Endodermal cell (in vitro differentiated cells): ENCODE data around the gene TCEANC2. TPM values are rescaled to one million over a fixed set of nuclear protein-coding genes. Genes with fewer than 3 reads are reported as not detected.
"Not testable (repeated sequence)": the region's sequence is repeated elsewhere in the genome, so short reads cannot be mapped to it uniquely, and the experiment has no call there.

Experiments used
- DNase-seq: peaks from one replicate; pipeline ENCODE4 v3.0.0-alpha.2; 2017
- H3K27ac ChIP-seq: 2 replicates; pipeline ENCODE4 v1.5.1; 2013; ENCODE audit warnings: mild to moderate bottlenecking, low read depth, low read length, moderate library complexity
- H3K27me3 ChIP-seq: 2 replicates; pipeline ENCODE4 v1.6.1; 2013; ENCODE audit warnings: mild to moderate bottlenecking, low read length, moderate library complexity; ENCODE audit not compliant: insufficient read depth, control insufficient read depth, poor library complexity, severe bottlenecking
- H3K36me3 ChIP-seq: 2 replicates; pipeline ENCODE4 v1.7.0; 2013; ENCODE audit warnings: mild to moderate bottlenecking, low read length, moderate library complexity; ENCODE audit not compliant: control insufficient read depth, insufficient read depth
- H3K4me1 ChIP-seq: one replicate; pipeline ENCODE4 v1.7.0; 2013; ENCODE audit warnings: low read length; ENCODE audit not compliant: control insufficient read depth, insufficient read depth
- H3K4me3 ChIP-seq: 2 replicates; pipeline ENCODE4 v1.5.1; 2013; ENCODE audit warnings: mild to moderate bottlenecking, low read length, moderate library complexity
- H3K9ac ChIP-seq: 2 replicates; pipeline ENCODE4 v1.6.1; 2013; ENCODE audit warnings: mild to moderate bottlenecking, low read length, moderate library complexity; ENCODE audit not compliant: poor library complexity, severe bottlenecking; ENCODE audit errors: extremely low read depth
- H3K9me3 ChIP-seq: 2 replicates; pipeline ENCODE4 v1.6.1; 2013; ENCODE audit warnings: mild to moderate bottlenecking, low read length, moderate library complexity; ENCODE audit not compliant: control insufficient read depth
- H3K27ac Mint-ChIP-seq: 2 replicates; pipeline ENCODE4 v1.8.0; 2020; ENCODE audit warnings: mixed read lengths
- H3K27me3 Mint-ChIP-seq: 2 replicates; pipeline ENCODE4 v1.8.0; 2021; ENCODE audit warnings: mild to moderate bottlenecking, mixed read lengths; ENCODE audit not compliant: insufficient read depth
- H3K36me3 Mint-ChIP-seq: 2 replicates; pipeline ENCODE4 v1.8.0; 2020; ENCODE audit warnings: low read depth, mixed read lengths
- H3K4me1 Mint-ChIP-seq: 2 replicates; pipeline ENCODE4 v1.8.0; 2020; ENCODE audit warnings: mixed read lengths
- H3K4me3 Mint-ChIP-seq: 2 replicates; pipeline ENCODE4 v1.8.0; 2020; ENCODE audit warnings: mild to moderate bottlenecking, moderate library complexity, mixed read lengths
- H3K9me3 Mint-ChIP-seq: 2 replicates; pipeline ENCODE4 v1.8.0; 2020; ENCODE audit warnings: mild to moderate bottlenecking, mixed read lengths
- WGBS, 2 experiments: methylation state at CpG; one replicate each; pipeline versions ENCODE4 v1.1.5 to v1.1.7; 2013; ENCODE audit warnings: missing lambda C conversion rate in 2 of 2, mixed read lengths in 1 of 2; ENCODE audit not compliant: insufficient coverage in 1 of 2, insufficient read length in 1 of 2; 5-methylcytosine and 5-hydroxymethylcytosine counted together
- total RNA-seq, 2 donors: library from RNA; stranded (reverse); fragmentation: NEBNext Ultra II Directional in 1 of 2; extraction: Animal tissue kit (Norgen Biotek cat#: 25700) in 1 of 2; gene quantifications; 2 replicates in 1 of 2; 3 replicates in 1 of 2; pipeline ENCODE4 v1.2.1, GENCODE V29; 2021
- TF ChIP-seq, protein P1 (sequence below): fragments of 200-600 bp; sonication (generic); conservative IDR thresholded peaks from 2 replicates; pipeline ENCODE4 v1.5.0; 2021; ENCODE audit warnings: antibody characterized with exemption, mild to moderate bottlenecking

Gene TCEANC2
- total RNA-seq, 2 donors from 2014 or later = 5.9 to 6.6 TPM

DNA sequence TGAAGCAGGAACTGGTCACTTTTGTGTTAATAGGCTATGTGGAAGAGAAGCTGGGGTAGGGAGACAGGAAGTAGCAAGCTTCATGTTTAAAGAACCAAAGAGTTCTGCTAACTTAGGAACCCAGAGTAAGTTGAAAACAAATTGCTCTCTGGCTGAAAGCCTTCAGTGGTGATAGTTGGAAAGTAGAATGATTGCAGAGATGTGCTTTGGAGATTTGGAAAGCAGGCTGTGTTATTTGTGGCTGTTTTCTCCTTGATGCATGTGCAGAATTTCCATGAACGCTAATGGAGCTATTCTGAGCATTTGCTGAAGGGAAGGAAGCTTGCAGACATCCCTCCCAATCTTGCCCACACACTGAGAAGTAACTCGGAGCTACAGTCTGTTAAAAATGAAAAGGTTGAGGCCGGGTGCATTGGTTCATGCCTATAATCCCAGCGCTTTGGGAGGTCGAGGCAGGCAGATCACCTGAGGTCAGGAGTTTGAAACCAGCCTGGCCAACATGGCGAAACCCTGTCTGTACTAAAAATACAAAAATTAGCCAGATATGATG lies 45.7 kb downstream of the TCEANC2 start:
- TF ChIP-seq, protein P1, sequence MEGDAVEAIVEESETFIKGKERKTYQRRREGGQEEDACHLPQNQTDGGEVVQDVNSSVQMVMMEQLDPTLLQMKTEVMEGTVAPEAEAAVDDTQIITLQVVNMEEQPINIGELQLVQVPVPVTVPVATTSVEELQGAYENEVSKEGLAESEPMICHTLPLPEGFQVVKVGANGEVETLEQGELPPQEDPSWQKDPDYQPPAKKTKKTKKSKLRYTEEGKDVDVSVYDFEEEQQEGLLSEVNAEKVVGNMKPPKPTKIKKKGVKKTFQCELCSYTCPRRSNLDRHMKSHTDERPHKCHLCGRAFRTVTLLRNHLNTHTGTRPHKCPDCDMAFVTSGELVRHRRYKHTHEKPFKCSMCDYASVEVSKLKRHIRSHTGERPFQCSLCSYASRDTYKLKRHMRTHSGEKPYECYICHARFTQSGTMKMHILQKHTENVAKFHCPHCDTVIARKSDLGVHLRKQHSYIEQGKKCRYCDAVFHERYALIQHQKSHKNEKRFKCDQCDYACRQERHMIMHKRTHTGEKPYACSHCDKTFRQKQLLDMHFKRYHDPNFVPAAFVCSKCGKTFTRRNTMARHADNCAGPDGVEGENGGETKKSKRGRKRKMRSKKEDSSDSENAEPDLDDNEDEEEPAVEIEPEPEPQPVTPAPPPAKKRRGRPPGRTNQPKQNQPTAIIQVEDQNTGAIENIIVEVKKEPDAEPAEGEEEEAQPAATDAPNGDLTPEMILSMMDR = no peak
- H3K27me3 ChIP-seq = no peaks in the 10 kb centered on the region
- Mint-ChIP-seq H3K9me3 (no peaks in the 10 kb centered on the region), H3K27ac (no peak overlapping the region), H3K36me3 (peaks cover 7% of the 10 kb centered on the region), H3K4me3 (no peak overlapping the region), H3K4me1 (peaks cover 35% of the 10 kb centered on the region), H3K27me3 (no peaks in the 10 kb centered on the region)
- H3K9me3 ChIP-seq = no peaks in the 10 kb centered on the region
- DNase-seq = no peak
- no peaks in the 10 kb centered on the region for H3K36me3 ChIP-seq
- H3K9ac ChIP-seq = no peak overlapping the region
- WGBS, 2 experiments = 89 to 100% methylated on average over 5 to 6 of the region's 6 CpGs
- no peak overlapping the region for H3K4me3 ChIP-seq
- H3K4me1 ChIP-seq = no peaks in the 10 kb centered on the region
- no peak overlapping the region for H3K27ac ChIP-seq

DNA sequence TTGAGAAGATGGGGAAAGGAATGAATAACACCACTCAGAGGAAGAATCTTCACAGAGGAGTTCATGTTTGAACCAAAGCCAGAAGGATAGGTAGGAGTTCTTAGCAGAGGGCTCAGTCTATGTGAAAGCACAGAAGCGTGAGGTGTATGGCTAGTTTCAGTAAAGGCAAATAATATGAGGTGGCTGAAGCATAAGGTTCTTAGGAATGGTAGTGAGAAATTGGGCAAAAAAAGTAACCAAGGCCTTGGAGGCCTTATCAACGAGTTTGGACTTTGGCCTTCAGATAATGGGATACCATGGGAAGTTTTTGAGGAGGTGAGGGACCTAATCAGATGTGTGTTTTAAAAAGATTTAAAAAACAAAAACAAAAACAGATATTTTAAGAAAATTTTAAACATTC lies 47.1 kb downstream of the TCEANC2 start:
- TF ChIP-seq, protein P1 = no peak
- no peak overlapping the region for H3K27ac Mint-ChIP-seq
- Histone ChIP-seq H3K9me3 (no peaks in the 10 kb centered on the region), H3K27me3 (no peaks in the 10 kb centered on the region), H3K4me3 (no peak overlapping the region), H3K4me1 (no peaks in the 10 kb centered on the region), H3K9ac (no peak overlapping the region), H3K36me3 (no peaks in the 10 kb centered on the region), H3K27ac (no peak overlapping the region)
- peaks cover 7% of the 10 kb centered on the region for H3K36me3 Mint-ChIP-seq
- H3K4me1 Mint-ChIP-seq = peaks cover 31% of the 10 kb centered on the region
- H3K27me3 Mint-ChIP-seq = no peaks in the 10 kb centered on the region
- no peaks in the 10 kb centered on the region for H3K9me3 Mint-ChIP-seq
- no peak for DNase-seq
- 41 to 50% methylated on average over 2 of the region's 2 CpGs for WGBS, 2 experiments
- no peak overlapping the region for H3K4me3 Mint-ChIP-seq

DNA sequence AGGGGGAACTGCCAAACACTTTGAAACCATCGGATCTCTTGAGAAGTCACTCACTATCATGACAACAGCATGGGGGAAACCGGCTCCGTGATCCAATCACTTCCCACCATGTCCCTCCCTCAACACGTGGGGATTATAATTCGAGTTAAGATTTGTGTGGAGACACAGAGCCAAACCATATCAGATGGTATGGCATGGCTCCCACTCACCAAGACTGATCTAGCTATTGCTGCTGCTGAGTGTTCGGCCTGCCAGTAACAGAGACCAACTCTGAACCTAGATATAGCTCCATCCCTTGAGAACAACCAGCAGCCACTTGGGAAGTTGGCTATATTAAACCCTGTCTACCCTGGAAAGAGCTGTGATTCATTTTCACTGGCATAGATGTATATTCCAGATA lies 50.0 kb downstream of the TCEANC2 start:
- no peak overlapping the region for H3K27ac Mint-ChIP-seq
- DNase-seq = no peak
- no peaks in the 10 kb centered on the region for H3K27me3 Mint-ChIP-seq
- peaks cover 7% of the 10 kb centered on the region for H3K36me3 Mint-ChIP-seq
- no peaks in the 10 kb centered on the region for H3K36me3 ChIP-seq
- no peak overlapping the region for H3K9ac ChIP-seq
- no peaks in the 10 kb centered on the region for H3K4me1 ChIP-seq
- H3K4me3 ChIP-seq = no peak overlapping the region
- H3K9me3 Mint-ChIP-seq = no peaks in the 10 kb centered on the region
- TF ChIP-seq, protein P1 = no peak
- peaks cover 13% of the 10 kb centered on the region for H3K4me1 Mint-ChIP-seq
- WGBS, 2 experiments = 89 to 96% methylated on average over 5 to 6 of the region's 6 CpGs
- no peaks in the 10 kb centered on the region for H3K27me3 ChIP-seq
- no peak overlapping the region for H3K27ac ChIP-seq
- no peak overlapping the region for H3K4me3 Mint-ChIP-seq
- H3K9me3 ChIP-seq = no peaks in the 10 kb centered on the region

DNA sequence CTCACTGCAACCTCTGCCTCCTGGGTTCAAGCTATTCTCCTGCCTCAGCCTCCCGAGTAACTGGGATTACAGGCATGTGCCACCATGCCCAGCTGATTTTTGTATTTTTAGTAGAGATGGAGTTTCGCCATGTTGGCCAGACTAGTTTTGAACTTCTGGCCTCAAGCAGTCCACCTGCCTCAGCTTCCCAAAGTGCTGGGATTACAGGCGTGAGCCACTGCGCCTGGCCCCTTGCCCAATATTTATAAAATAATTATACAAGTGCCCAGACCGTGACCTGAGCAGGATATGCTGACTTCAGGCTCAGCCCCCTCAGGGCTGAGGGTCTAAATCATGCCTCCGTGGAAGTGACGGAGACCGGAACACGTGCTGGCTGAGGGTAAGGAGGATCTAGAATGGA lies 51.2 kb downstream of the TCEANC2 start:
- not testable (repeated sequence) for H3K27me3 Mint-ChIP-seq, H3K27me3 ChIP-seq, H3K36me3 ChIP-seq, H3K4me3 Mint-ChIP-seq, H3K27ac Mint-ChIP-seq, DNase-seq, H3K4me1 ChIP-seq, H3K9ac ChIP-seq, H3K9me3 ChIP-seq, H3K4me3 ChIP-seq, H3K9me3 Mint-ChIP-seq, H3K36me3 Mint-ChIP-seq, H3K27ac ChIP-seq
- peaks cover 13% of the 10 kb centered on the region for H3K4me1 Mint-ChIP-seq
- 96 to 100% methylated on average over 8 to 9 of the region's 9 CpGs for WGBS, 2 experiments
